Panc1 (cell line): ENCODE measurements around the gene TFF1. TPM values are rescaled to one million over a fixed set of nuclear protein-coding genes. Genes with fewer than 3 reads are reported as not detected.

Source experiments
- ATAC-seq: fragments of 200-7000 bp; cut with Tn5 transposase; 2 replicates; pipeline ENCODE4 v1.9.1; 2020; ENCODE audit warnings: mild to moderate bottlenecking, moderate library complexity
- BruUV-seq: library from RNA; stranded (reverse); fragments of 400-500 nt; replicated peaks from 2 replicates; lab custom pipeline; 2021; lab: Mats Ljungman, UMichigan
- CTCF ChIA-PET: fragments of 300-600 bp; sonication (Branson Sonifier 250); formaldehyde crosslinking; loops from one replicate; lab custom pipeline; 2022; ENCODE audit warnings: antibody characterized with exemption; lab: Charles Lee
- POLR2A ChIA-PET: fragments of 300-600 bp; sonication (Branson Sonifier 250); formaldehyde crosslinking; loops from one replicate; lab custom pipeline; 2022; ENCODE audit warnings: antibody characterized with exemption; lab: Charles Lee
- DNase-seq: peaks from one replicate; pipeline ENCODE4 v3.0.0-alpha.2; 2010; ENCODE audit warnings: low read depth, low spot score
- H3K27ac ChIP-seq: 2 replicates; pipeline ENCODE4 v1.5.1; 2011; ENCODE audit warnings: mild to moderate bottlenecking, low read length, inconsistent platforms
- H3K27me3 ChIP-seq: fragments of 200-500 bp; sonication (Bioruptor generic); 2 replicates; pipeline ENCODE4 v1.6.0; 2014; ENCODE audit warnings: low read length, inconsistent platforms; ENCODE audit not compliant: control insufficient read depth, insufficient read depth
- H3K36me3 ChIP-seq: fragments of 200-500 bp; sonication (Bioruptor generic); 2 replicates; pipeline ENCODE4 v1.5.1; 2014; ENCODE audit warnings: inconsistent platforms, mild to moderate bottlenecking, low read length, moderate library complexity; ENCODE audit not compliant: control insufficient read depth, insufficient read depth
- H3K4me1 ChIP-seq: 2 replicates; pipeline ENCODE4 v1.5.1; 2011; ENCODE audit warnings: inconsistent platforms, mild to moderate bottlenecking, low read length, moderate library complexity; ENCODE audit not compliant: control insufficient read depth, insufficient read depth
- H3K4me3 ChIP-seq, 2 experiments: 2 replicates each; pipeline ENCODE4 v1.5.1; 2011 to 2012; ENCODE audit warnings: low read depth in 2 of 2, low read length in 2 of 2, mild to moderate bottlenecking in 2 of 2, inconsistent platforms in 1 of 2, moderate library complexity in 1 of 2
- H3K9me3 ChIP-seq: fragments of 200-500 bp; sonication (Bioruptor generic); 2 replicates; pipeline ENCODE4 v1.5.1; 2014; ENCODE audit warnings: low read depth, mild to moderate bottlenecking, inconsistent platforms, low read length, moderate library complexity; ENCODE audit not compliant: control insufficient read depth, insufficient read depth
- POLR2AphosphoS5 ChIP-seq: IDR thresholded peaks from 2 replicates; pipeline ENCODE4 v1.6.1; 2012; ENCODE audit warnings: mild to moderate bottlenecking, low read depth, low read length, moderate library complexity
- SIN3A ChIP-seq: IDR thresholded peaks from 2 replicates; pipeline ENCODE4 v1.6.1; 2012; ENCODE audit warnings: low read depth, mild to moderate bottlenecking, low read length, moderate library complexity, borderline replicate concordance; ENCODE audit not compliant: insufficient read depth
- TCF7L2 ChIP-seq: IDR thresholded peaks from 2 replicates; pipeline ENCODE4 v1.6.1; 2011; ENCODE audit warnings: mild to moderate bottlenecking, low read depth, low read length, inconsistent platforms
- in situ Hi-C: cut with HindIII; loops from 2 replicates; pipeline ENCODE4 v1.10.0; 2016; ENCODE audit warnings: low sequenced_read_pairs, low pct_unique_long_range_greater_than_20kb
- intact Hi-C: fragments of 100-400 bp; cut with micrococcal nuclease; formaldehyde crosslinking; loops from one replicate; pipeline ENCODE4 v1.10.0; 2022; ENCODE audit not compliant: unreplicated experiment
- total RNA-seq: library from RNA; stranded (reverse); gene quantifications from one replicate; pipeline ENCODE4 v1.2.1, GENCODE V29; 2021; ENCODE audit not compliant: unreplicated experiment
- TF ChIP-seq, protein P1 (sequence below): fragments of 450-650 bp; IDR thresholded peaks from 2 replicates; pipeline ENCODE4 v1.5.1; 2017; ENCODE audit warnings: mild to moderate bottlenecking
- TF ChIP-seq, protein P2 (sequence below), 2 experiments: IDR thresholded peaks; 2 replicates each; pipeline ENCODE4 v1.6.1; 2011 to 2012; ENCODE audit warnings: low read depth in 2 of 2, control low read depth in 1 of 2, low read length in 1 of 2, mild to moderate bottlenecking in 1 of 2, moderate library complexity in 1 of 2; ENCODE audit not compliant: insufficient read depth in 1 of 2

TFF1 gene
- total RNA-seq, 1 experiment from 2014 or later = 0.36 TPM

DNA sequence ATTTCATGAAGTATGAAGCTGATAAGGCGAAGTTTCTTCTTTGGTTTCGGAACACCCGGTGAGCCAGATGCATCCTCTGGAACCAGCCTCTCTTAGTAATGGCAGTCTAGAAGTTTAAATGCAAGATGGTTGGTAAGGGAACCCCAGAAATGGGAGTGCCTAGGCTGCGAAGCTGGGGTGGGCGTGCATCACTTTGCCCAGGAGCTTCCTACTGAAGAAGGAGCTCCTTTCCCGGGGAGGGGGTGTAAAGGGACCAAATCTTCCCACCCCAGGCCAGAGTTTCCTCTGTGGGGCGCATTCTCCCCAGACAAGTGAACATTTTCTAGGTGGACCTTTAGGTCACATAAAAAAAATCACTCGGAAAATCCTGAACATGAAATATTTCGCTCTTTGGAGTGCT is 19.9 kb downstream of the TFF1 start:
- POLR2A ChIA-PET = no interaction called here
- CTCF ChIA-PET = no interaction called here
- TF ChIP-seq POLR2AphosphoS5 (no peak), TCF7L2 (no peak), SIN3A (no peak)
- TF ChIP-seq, protein P1, sequence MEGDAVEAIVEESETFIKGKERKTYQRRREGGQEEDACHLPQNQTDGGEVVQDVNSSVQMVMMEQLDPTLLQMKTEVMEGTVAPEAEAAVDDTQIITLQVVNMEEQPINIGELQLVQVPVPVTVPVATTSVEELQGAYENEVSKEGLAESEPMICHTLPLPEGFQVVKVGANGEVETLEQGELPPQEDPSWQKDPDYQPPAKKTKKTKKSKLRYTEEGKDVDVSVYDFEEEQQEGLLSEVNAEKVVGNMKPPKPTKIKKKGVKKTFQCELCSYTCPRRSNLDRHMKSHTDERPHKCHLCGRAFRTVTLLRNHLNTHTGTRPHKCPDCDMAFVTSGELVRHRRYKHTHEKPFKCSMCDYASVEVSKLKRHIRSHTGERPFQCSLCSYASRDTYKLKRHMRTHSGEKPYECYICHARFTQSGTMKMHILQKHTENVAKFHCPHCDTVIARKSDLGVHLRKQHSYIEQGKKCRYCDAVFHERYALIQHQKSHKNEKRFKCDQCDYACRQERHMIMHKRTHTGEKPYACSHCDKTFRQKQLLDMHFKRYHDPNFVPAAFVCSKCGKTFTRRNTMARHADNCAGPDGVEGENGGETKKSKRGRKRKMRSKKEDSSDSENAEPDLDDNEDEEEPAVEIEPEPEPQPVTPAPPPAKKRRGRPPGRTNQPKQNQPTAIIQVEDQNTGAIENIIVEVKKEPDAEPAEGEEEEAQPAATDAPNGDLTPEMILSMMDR = no peak
- TF ChIP-seq, protein P2, sequence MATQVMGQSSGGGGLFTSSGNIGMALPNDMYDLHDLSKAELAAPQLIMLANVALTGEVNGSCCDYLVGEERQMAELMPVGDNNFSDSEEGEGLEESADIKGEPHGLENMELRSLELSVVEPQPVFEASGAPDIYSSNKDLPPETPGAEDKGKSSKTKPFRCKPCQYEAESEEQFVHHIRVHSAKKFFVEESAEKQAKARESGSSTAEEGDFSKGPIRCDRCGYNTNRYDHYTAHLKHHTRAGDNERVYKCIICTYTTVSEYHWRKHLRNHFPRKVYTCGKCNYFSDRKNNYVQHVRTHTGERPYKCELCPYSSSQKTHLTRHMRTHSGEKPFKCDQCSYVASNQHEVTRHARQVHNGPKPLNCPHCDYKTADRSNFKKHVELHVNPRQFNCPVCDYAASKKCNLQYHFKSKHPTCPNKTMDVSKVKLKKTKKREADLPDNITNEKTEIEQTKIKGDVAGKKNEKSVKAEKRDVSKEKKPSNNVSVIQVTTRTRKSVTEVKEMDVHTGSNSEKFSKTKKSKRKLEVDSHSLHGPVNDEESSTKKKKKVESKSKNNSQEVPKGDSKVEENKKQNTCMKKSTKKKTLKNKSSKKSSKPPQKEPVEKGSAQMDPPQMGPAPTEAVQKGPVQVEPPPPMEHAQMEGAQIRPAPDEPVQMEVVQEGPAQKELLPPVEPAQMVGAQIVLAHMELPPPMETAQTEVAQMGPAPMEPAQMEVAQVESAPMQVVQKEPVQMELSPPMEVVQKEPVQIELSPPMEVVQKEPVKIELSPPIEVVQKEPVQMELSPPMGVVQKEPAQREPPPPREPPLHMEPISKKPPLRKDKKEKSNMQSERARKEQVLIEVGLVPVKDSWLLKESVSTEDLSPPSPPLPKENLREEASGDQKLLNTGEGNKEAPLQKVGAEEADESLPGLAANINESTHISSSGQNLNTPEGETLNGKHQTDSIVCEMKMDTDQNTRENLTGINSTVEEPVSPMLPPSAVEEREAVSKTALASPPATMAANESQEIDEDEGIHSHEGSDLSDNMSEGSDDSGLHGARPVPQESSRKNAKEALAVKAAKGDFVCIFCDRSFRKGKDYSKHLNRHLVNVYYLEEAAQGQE (IDR thresholded peaks at IDR 0.05; ENCODE audit: insufficient read depth in 1 of 2, low read depth in 2 of 2, low read length in 1 of 2) = no peak

DNA sequence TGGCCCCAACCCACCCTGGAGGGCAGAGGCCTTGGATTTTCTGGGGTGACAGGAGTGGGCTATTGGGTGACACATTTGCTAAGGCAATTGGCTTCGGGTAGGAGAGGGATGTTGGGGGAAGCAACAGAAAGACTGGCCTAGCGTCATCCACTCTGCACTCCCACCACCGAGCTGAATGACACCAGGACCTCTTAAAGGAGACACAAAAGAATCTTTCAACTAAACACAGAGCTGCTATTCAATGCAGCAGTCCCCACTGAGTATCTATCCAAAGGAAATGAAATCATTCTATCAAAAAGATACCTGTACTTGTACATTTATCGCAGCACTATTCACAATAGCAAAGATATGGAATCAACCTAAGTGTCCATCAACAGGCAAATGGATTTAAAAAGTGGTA is 21.7 kb downstream of the TFF1 start:
- H3K36me3 ChIP-seq = no peaks in the 10 kb centered on the region
- no peaks in the 10 kb centered on the region for H3K9me3 ChIP-seq
- ChIA-PET CTCF (no interaction called here), POLR2A (no interaction called here)
- BruUV-seq = no TSS peak
- no peak overlapping the region for H3K4me3 ChIP-seq
- in situ Hi-C loops (no loop called here), intact Hi-C loops (no loop called here)
- no peak overlapping the region for H3K27ac ChIP-seq
- DNase-seq (no peak), ATAC-seq (no peak)
- H3K27me3 ChIP-seq = no peaks in the 10 kb centered on the region
- no peaks in the 10 kb centered on the region for H3K4me1 ChIP-seq
- TF ChIP-seq POLR2AphosphoS5 = no peak
- TF ChIP-seq, protein P2 (IDR thresholded peaks at IDR 0.05; ENCODE audit: insufficient read depth in 1 of 2, low read depth in 2 of 2, low read length in 1 of 2) = no peak
- TF ChIP-seq TCF7L2 = no peak
- TF ChIP-seq, protein P1 = no peak
- no peak for TF ChIP-seq SIN3A

More for the DNA sequence above, 19.9 kb downstream of the TFF1 start:
- intact Hi-C loops (no loop called here), in situ Hi-C loops (no loop called here)
- Histone ChIP-seq H3K36me3 (no peaks in the 10 kb centered on the region), H3K4me1 (no peaks in the 10 kb centered on the region; the same call in 1 of the 2 replicates), H3K9me3 (no peaks in the 10 kb centered on the region), H3K27ac (no peak overlapping the region), H3K4me3 (no peak overlapping the region), H3K27me3 (no peaks in the 10 kb centered on the region)
- no TSS peak for BruUV-seq
- no peak for DNase-seq
- ATAC-seq = no peak
